ENCODE results near the gene KLF1.
"Not testable (repeated sequence)": the region's sequence is repeated elsewhere in the genome, so short reads cannot be mapped to it uniquely, and the experiment has no call there.

Gene KLF1

GRCh38 chr19:12867120-12868099, 19.6 kb downstream of the KLF1 start:
- peak; percentile 20 for DNase-seq (ENCODE audit: low read depth)

DNA sequence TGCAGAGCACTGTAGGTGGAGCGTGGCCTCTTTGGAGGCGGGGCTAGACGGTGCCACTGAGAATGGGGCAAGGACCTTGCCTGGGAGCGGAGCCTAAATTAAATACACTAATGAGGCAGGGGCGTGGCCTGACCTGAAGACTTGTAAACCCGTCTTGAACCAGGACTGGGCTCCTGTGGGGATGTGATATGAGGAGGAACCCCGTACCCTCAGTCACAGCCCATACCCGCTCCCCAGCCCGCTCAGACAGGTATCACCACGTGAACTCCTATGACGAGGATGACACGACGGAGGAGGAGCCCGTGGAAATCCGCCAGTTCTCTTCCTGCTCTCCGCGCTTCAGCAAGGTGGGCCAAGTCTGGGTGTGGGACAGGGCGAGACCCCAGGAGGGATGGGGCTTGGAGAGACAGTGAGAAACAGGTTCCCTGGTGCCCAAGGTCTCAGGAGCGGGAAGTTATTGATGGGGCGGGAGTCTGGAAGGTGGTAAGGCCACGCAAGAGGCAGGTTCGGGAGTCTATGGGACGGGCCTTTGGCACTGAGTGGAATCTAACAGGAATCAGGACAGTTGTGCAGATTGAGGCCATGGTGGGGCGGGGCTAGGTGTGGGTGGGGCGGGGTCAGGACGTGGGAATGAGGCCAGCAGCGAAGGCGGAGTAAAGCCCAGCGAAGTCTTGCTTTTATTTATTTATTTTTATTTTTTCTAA, 20.4 kb downstream of the KLF1 start:
- DNase-seq (ENCODE audit: low read depth), result no peak

GRCh38 chr19:12865746-12866415, 21.1 kb downstream of the KLF1 start:
- DNase-seq (ENCODE audit: low read depth), result no peak

GRCh38 chr19:12864721-12865715, 22.0 kb downstream of the KLF1 start:
- no peak for DNase-seq (ENCODE audit: low read depth)

- DNase-seq (ENCODE audit: low read depth), result no peak
Observed at GRCh38 chr19:12864143-12864542, 22.9 kb downstream of the KLF1 start.

- DNase-seq (ENCODE audit: low read depth), result no peak
Observed at GRCh38 chr19:12859546-12859945, 27.5 kb downstream of the KLF1 start.

DNA sequence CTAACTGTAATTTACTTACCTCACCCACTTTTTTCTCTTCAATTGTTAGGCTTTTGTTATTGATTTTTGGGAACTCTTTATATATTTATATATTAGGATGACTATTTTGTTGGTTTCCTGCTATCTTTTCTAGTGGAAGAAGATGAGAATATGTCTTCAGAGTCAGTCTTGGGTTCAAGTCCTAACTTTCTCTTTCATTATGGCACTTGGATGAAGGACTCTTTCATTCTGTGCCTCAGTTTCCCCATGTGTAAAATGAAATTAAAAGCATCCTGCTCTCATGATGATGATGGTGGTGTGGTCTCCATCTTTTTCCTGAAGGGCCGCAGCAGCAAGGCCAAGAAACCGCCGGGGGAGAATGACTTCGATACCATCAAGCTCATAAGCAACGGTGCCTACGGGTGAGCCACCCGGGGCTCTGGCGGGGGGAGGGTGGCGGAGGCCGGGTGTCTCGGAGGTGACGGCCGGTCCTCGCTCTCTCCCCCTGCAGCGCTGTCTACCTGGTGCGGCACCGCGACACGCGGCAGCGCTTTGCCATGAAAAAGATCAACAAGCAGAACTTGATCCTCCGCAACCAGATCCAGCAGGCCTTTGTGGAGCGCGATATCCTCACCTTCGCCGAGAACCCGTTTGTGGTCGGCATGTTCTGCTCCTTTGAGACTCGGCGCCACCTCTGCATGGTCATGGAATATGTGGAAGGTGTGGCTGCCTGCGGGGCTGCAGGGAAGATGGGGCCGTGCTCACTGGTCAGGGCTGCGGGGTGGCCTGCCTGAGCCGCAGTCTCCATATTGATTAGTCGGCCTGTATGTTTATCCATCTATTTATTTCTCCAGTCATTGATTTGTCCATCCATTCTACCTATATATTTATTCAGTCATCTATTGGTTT, 28.7 kb downstream of the KLF1 start:
- DNase-seq (ENCODE audit: low read depth), result no peak

DNA sequence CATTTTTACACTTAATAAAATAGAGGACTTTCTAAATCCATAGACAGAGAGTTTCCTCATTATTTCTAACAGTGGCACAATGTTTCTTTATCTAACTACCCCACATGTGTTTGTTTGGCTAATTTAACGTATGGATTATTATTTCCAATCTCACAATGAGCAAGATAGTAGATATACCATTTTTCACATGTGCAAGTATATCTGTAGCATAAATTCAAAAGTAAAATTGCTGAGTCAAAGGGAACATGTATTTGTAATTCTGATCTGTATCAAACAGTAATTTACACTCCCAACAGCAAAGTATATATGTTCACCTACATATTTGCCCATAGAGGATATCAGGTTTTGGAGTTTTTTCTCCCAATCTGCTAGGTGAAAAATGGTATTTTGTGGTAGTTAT, 30.3 kb downstream of the KLF1 start:
- DNase-seq (ENCODE audit: low read depth), result no peak

DNA sequence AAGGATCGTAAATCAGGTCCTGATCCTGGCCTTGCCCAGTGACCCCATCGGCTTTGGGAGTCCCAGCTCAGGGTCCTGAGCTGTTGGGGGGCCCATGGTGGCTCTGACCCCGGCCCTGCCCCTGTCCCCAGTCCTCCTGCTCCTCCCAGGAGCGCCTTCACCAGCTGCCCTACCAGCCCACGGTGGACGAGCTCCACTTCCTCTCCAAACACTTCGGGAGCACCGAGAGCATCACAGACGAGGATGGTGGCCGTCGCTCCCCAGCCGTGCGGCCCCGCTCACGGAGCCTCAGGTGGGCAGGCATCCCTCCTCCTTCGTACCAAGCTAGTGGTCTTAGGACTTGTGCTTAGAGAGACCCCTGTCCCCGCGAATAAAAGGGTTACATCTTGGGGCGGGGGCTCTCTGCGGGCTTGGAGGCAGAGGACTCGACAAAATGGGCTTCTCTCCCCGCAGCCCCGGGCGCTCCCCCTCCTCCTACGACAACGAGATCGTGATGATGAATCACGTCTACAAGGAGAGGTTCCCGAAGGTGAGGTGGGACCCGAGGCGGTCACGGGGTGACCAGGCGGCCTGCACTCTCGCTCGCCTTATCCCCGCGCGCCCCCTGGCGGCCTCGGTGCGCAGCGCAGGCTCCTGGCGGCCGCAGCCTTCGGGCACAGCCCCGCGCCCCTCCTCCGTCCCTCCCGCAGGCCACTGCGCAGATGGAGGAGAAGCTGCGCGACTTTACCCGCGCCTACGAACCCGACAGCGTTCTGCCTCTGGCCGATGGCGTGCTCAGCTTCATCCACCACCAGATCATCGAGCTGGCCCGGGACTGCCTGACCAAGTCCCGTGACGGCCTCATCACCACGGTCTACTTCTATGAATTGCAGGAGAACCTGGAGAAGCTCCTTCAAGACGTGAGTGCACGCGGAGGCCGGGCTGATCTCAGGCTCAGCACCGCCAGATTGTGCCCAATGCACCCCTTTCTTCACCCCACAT, 39.6 kb downstream of the KLF1 start:
- peak; percentile 56 for DNase-seq (ENCODE audit: low read depth)

DNA sequence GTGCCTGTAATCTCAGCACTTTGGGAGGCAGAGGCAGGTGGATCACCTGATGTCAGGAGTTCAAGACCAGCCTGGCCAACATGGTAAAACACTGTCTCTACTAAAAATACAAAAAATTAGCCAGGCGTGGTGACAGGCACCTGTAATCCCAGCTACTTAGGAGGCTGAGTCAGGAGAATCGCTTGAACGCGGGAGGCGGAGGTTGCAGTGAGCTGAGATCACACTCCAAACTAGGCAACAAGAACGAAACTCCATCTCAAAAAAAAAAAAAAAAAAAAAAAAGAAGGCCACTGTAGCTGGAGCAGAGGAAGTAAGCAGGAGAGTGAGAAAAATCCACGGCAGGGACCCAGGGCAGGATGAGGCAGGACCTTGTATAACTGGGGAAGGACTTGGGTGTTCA, 40.4 kb downstream of the KLF1 start:
- DNase-seq (ENCODE audit: low read depth), result not testable (repeated sequence)

DNA sequence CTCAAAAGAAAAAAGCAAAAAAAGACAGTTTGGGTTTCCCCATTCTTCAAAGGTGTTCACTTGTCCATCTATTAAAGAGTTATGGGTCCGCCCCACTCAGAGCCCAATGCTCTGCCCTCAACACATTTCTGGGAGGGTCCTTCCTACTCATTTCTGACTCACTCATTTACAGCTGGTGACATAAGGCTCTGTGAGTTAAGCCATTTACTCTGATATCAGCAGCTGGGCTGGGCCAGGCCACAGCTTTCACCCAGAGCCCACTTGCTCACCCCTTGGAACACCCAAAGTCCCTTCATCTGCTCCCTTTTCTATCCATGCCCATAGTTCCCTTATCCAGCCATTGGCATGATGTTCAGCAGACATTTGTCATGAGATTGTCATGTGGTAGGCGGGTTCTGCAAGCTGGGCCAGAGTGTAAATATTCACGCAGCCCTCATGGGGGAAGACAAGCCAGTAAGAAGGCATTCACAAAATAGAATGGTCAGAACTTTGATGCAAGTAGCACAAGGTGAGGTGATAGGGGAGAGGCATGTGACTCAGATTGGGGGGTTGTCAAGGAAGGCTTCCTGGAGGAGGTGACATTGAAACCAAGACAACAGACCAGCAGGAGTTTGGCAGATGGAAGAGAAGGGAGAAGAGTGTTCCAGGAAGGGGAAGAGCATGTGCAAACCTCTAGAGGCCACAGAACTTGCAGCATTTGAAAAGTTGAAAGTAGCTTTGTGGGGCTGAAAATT, 42.8 kb downstream of the KLF1 start:
- no peak for DNase-seq (ENCODE audit: low read depth)

GRCh38 chr19:12843328-12843727, 43.7 kb downstream of the KLF1 start:
- no peak for DNase-seq (ENCODE audit: low read depth)

- DNase-seq (ENCODE audit: low read depth), result no peak
Observed at GRCh38 chr19:12842511-12842910, 44.5 kb downstream of the KLF1 start.

GRCh38 chr19:12841094-12841493, 45.9 kb downstream of the KLF1 start:
- no peak for DNase-seq (ENCODE audit: low read depth)

- DNase-seq (ENCODE audit: low read depth), result peak; percentile 47
Observed at GRCh38 chr19:12840091-12841079, 46.6 kb downstream of the KLF1 start.

DNA sequence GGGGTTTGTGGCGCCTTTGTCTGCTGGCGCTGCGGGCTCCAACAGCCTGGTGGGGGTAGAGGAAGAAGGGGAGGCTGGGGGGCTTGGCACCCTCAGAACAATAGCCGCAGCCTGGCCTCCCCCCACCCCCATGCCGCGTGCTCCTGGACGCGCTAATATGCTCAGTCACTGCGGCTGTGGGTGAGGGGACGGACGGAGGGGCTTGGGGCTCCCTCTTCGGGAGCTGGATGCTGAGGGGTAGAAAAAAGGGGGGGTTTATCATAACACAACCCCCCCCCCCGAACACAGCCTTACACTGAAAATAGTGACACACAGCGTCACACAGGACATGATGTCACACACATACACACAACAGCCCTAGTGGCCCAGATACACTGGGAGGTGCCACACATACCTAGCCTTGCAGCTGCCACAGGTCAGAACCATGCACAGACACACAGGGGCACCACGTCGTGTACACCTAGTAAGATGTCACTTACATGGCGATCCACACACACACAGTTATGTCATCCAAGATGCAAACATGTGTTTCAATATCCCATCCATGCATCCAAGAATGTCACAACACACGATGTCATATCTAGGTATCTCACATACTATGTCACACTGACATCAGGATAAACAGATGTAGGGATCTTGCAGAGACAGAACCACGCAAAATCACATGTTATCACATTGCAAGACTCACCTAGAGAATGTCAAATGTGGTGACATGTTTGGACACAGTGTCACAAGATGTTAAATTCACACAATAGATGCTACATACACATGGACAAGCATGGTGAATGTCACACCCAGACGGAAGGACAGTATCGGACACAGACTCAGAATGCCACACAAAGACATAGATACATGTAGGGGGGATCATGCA, 47.9 kb downstream of the KLF1 start:
- DNase-seq (ENCODE audit: low read depth), result no peak

Measured in fibroblast of the conjunctiva (primary cell).